A549 (cell line): ENCODE results near the gene CCND1. TPM values are rescaled to one million over a fixed set of nuclear protein-coding genes. Genes with fewer than 3 reads are reported as not detected.
A peak's percentile ranks its signal among the peaks of the same experiment; 100 is the strongest.

Experiments
- ATAC-seq, 2 experiments: fragments of 200-7000 bp in 1 of 2; fragments of >200 bp in 1 of 2; cut with Nextera tagmentation in 1 of 2; cut with Tn5 transposase in 1 of 2; 3 replicates each; pipeline versions ENCODE4 v1.8.0 to v1.9.1; 2018 to 2020; ENCODE audit warnings: mild to moderate bottlenecking in 1 of 2, moderate library complexity in 1 of 2
- CTCF ChIA-PET: fragments of 300-600 bp; sonication (Branson Sonifier 250); formaldehyde crosslinking; extraction: SDS; loops from one replicate; lab custom pipeline; 2021; ENCODE audit warnings: antibody characterized with exemption, inconsistent platforms; lab: Yijun Ruan, JAX
- POLR2A ChIA-PET: fragments of 350-600 bp; formaldehyde crosslinking; extraction: SDS; loops from one replicate; lab custom pipeline; 2021; ENCODE audit warnings: antibody characterized with exemption, inconsistent platforms; lab: Yijun Ruan, JAX
- DNase-seq, 2 experiments: peaks; one replicate each; pipeline versions ENCODE4 v3.0.0 to v3.0.0-alpha.2; 2011 to 2016; ENCODE audit warnings: low read depth in 1 of 2, low spot score in 1 of 2
- FAIRE-seq: peaks from 2 replicates; lab custom pipeline; 2011; peaks lifted over from hg19 to GRCh38; lab: Jason Lieb, UNC
- H3K27ac ChIP-seq, 2 experiments: fragments of >200 bp; sonication (Bioruptor Twin); formaldehyde crosslinking; 3 replicates each; pipeline ENCODE4 v1.5.1; 2016 to 2017
- H3K4me1 ChIP-seq: fragments of >200 bp; sonication (Bioruptor Twin); formaldehyde crosslinking; 3 replicates; pipeline ENCODE4 v1.6.1; 2016
- H3K4me2 ChIP-seq: fragments of >200 bp; sonication (Bioruptor Twin); formaldehyde crosslinking; 3 replicates; pipeline ENCODE4 v1.6.1; 2016
- H3K4me3 ChIP-seq: fragments of >200 bp; sonication (Bioruptor Twin); formaldehyde crosslinking; 3 replicates; pipeline ENCODE4 v1.5.1; 2016
- H3K9me3 ChIP-seq: fragments of >200 bp; sonication (Bioruptor Twin); formaldehyde crosslinking; 3 replicates; pipeline ENCODE4 v1.6.1; 2016
- BCL3 ChIP-seq: fragments of >200 bp; sonication (Bioruptor Twin); formaldehyde crosslinking; IDR thresholded peaks from 3 replicates; pipeline ENCODE4 v1.6.1; 2016
- CEBPB ChIP-seq, 2 experiments: fragments of >200 bp in 1 of 2; sonication (Bioruptor Twin) in 1 of 2; formaldehyde crosslinking in 1 of 2; IDR thresholded peaks; 2 replicates each; pipeline ENCODE4 v1.6.1; 2012 to 2016
- CHD4 ChIP-seq: fragments of 200-600 bp; sonication (generic); IDR thresholded peaks from 2 replicates; pipeline ENCODE4 v1.6.1; 2016; ENCODE audit warnings: antibody characterized with exemption, mild to moderate bottlenecking, borderline replicate concordance
- EHF ChIP-seq: fragments of 250-450 bp; sonication (Bioruptor Pico); IDR thresholded peaks from 2 replicates; pipeline ENCODE4 v1.5.0; 2020; ENCODE audit warnings: mild to moderate bottlenecking
- EHMT2 ChIP-seq: fragments of 200-600 bp; sonication (generic); IDR thresholded peaks from 2 replicates; pipeline ENCODE4 v1.6.1; 2016; ENCODE audit warnings: antibody characterized with exemption, low read depth, mild to moderate bottlenecking, moderate library complexity
- ESRRA ChIP-seq: fragments of 150-350 bp; IDR thresholded peaks from 2 replicates; pipeline ENCODE4 v1.6.1; 2014; ENCODE audit warnings: mild to moderate bottlenecking, low read length, borderline replicate concordance
- FOSB ChIP-seq: fragments of 250-450 bp; sonication (Bioruptor Pico); IDR thresholded peaks from 2 replicates; pipeline ENCODE4 v1.5.0; 2020; ENCODE audit warnings: mild to moderate bottlenecking, moderate library complexity
- GATA3 ChIP-seq: IDR thresholded peaks from 2 replicates; pipeline ENCODE4 v1.6.1; 2012; ENCODE audit warnings: borderline replicate concordance
- HOXB5 ChIP-seq: fragments of 250-450 bp; sonication (Bioruptor Pico); IDR thresholded peaks from 2 replicates; pipeline ENCODE4 v1.5.0; 2020; ENCODE audit warnings: mild to moderate bottlenecking, moderate library complexity
- JUN ChIP-seq, 2 experiments: fragments of >200 bp; sonication (Bioruptor Twin); formaldehyde crosslinking; IDR thresholded peaks; 2 replicates in 1 of 2; 3 replicates in 1 of 2; pipeline ENCODE4 v1.6.1; 2016 to 2017
- MAFK ChIP-seq: fragments of 450-650 bp; IDR thresholded peaks from 2 replicates; pipeline ENCODE4 v1.6.1; 2014; ENCODE audit not compliant: partially characterized antibody
- MYC ChIP-seq: IDR thresholded peaks from 2 replicates; pipeline ENCODE4 v1.6.1; 2012; ENCODE audit warnings: mild to moderate bottlenecking, inconsistent platforms, low read length, improper control_type of control experiment, borderline replicate concordance
- NFE2L2 ChIP-seq: fragments of 150-350 bp; conservative IDR thresholded peaks from 2 replicates; pipeline ENCODE4 v1.6.1; 2014; ENCODE audit warnings: low read length
- NPAS2 ChIP-seq: fragments of 250-450 bp; sonication (Bioruptor Pico); IDR thresholded peaks from 2 replicates; pipeline ENCODE4 v1.8.0; 2022; ENCODE audit warnings: mild to moderate bottlenecking, moderate library complexity, borderline replicate concordance
- POLR2A ChIP-seq: IDR thresholded peaks from 2 replicates; pipeline ENCODE4 v1.6.1; 2012; ENCODE audit warnings: mild to moderate bottlenecking, low read length
- RAD21 ChIP-seq, 2 experiments: fragments of >200 bp in 1 of 2; sonication (Bioruptor Twin) in 1 of 2; formaldehyde crosslinking in 1 of 2; IDR thresholded peaks in 1 of 2; conservative IDR thresholded peaks in 1 of 2; 2 replicates in 1 of 2; 3 replicates in 1 of 2; pipeline ENCODE4 v1.6.1; 2012 to 2018; ENCODE audit warnings: inconsistent platforms in 1 of 2
- RARB ChIP-seq: fragments of 250-450 bp; sonication (Bioruptor Pico); IDR thresholded peaks from 2 replicates; pipeline ENCODE4 v1.8.0; 2021; ENCODE audit warnings: mild to moderate bottlenecking, moderate library complexity
- SMC3 ChIP-seq: fragments of >200 bp; sonication (Bioruptor Twin); formaldehyde crosslinking; IDR thresholded peaks from 3 replicates; pipeline ENCODE4 v1.6.1; 2018; ENCODE audit warnings: inconsistent platforms
- SREBF2 ChIP-seq: fragments of 450-650 bp; IDR thresholded peaks from 2 replicates; pipeline ENCODE4 v1.6.1; 2014; ENCODE audit warnings: mild to moderate bottlenecking, moderate library complexity
- TP53 ChIP-seq: fragments of 250-450 bp; sonication (Bioruptor Pico); IDR thresholded peaks from 2 replicates; pipeline ENCODE4 v1.5.0; 2021; ENCODE audit warnings: mild to moderate bottlenecking, moderate library complexity
- ZC3H11A ChIP-seq: fragments of 450-650 bp; IDR thresholded peaks from 2 replicates; pipeline ENCODE4 v1.6.1; 2014; ENCODE audit warnings: antibody characterized with exemption, mild to moderate bottlenecking
- ZFP36 ChIP-seq: fragments of 450-650 bp; IDR thresholded peaks from 2 replicates; pipeline ENCODE4 v1.6.1; 2014; ENCODE audit warnings: borderline replicate concordance; ENCODE audit not compliant: partially characterized antibody
- ZNF302 ChIP-seq: fragments of 250-450 bp; sonication (Bioruptor Pico); IDR thresholded peaks from 2 replicates; pipeline ENCODE4 v1.9.0; 2021; ENCODE audit warnings: inconsistent platforms, mild to moderate bottlenecking, moderate library complexity
- ZSCAN20 ChIP-seq: fragments of 250-450 bp; sonication (Bioruptor Pico); IDR thresholded peaks from 2 replicates; pipeline ENCODE4 v1.8.0; 2022; ENCODE audit warnings: mild to moderate bottlenecking, moderate library complexity
- WGBS: methylation state at CpG from one replicate; pipeline ENCODE4 v1.1.6; 2017; ENCODE audit errors: missing lambda C conversion rate; 5-methylcytosine and 5-hydroxymethylcytosine counted together
- polyA plus RNA-seq, 4 experiments: library from polyadenylated mRNA; depleted of rRNA in 3 of 4; stranded (reverse); fragments of >200 nt; fragmentation: RNase III in 1 of 4; extraction: RNeasy Plus Mini Kit Qiagen cat#74134 plus additional on column Dnase treatment in 1 of 4; gene quantifications; 2 replicates in 3 of 4; 3 replicates in 1 of 4; pipeline ENCODE4 v1.2.3, GENCODE V29; 2011 to 2017
- TF ChIP-seq, protein P1 (sequence below): fragments of 250-450 bp; sonication (Bioruptor Pico); IDR thresholded peaks from 2 replicates; pipeline ENCODE4 v1.5.0; 2021; ENCODE audit warnings: mild to moderate bottlenecking, moderate library complexity, borderline replicate concordance
- TF ChIP-seq, protein P2 (sequence below): fragments of >200 bp; sonication (Bioruptor Twin); formaldehyde crosslinking; IDR thresholded peaks from 3 replicates; pipeline ENCODE4 v1.5.1; 2016
- TF ChIP-seq, protein P3 (sequence below): fragments of >200 bp; sonication (Bioruptor Twin); formaldehyde crosslinking; IDR thresholded peaks from 2 replicates; pipeline ENCODE4 v1.6.1; 2016

CCND1 gene
- polyA plus RNA-seq, 2 of the 4 experiments (the other 2 are of a cell fraction), result 131 to 136 TPM

- Histone ChIP-seq H3K27ac (no peak overlapping the region), H3K4me2 (no peak overlapping the region), H3K4me3 (no peak overlapping the region)
- no peak for ATAC-seq
- TF ChIP-seq RAD21 (conservative IDR thresholded peaks at IDR 0.05 in 1 of 2, IDR thresholded peaks at IDR 0.05 in 1 of 2), result no peak
- no peak for TF ChIP-seq MAFK
- TF ChIP-seq ZNF302, result no peak
- TF ChIP-seq EHF (CRISPR knock-in tag), result no peak
- TF ChIP-seq, protein P1, sequence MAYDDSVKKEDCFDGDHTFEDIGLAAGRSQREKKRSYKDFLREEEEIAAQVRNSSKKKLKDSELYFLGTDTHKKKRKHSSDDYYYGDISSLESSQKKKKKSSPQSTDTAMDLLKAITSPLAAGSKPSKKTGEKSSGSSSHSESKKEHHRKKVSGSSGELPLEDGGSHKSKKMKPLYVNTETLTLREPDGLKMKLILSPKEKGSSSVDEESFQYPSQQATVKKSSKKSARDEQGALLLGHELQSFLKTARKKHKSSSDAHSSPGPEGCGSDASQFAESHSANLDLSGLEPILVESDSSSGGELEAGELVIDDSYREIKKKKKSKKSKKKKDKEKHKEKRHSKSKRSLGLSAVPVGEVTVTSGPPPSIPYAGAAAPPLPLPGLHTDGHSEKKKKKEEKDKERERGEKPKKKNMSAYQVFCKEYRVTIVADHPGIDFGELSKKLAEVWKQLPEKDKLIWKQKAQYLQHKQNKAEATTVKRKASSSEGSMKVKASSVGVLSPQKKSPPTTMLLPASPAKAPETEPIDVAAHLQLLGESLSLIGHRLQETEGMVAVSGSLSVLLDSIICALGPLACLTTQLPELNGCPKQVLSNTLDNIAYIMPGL (CRISPR knock-in tag), result no peak
- TF ChIP-seq, protein P2, sequence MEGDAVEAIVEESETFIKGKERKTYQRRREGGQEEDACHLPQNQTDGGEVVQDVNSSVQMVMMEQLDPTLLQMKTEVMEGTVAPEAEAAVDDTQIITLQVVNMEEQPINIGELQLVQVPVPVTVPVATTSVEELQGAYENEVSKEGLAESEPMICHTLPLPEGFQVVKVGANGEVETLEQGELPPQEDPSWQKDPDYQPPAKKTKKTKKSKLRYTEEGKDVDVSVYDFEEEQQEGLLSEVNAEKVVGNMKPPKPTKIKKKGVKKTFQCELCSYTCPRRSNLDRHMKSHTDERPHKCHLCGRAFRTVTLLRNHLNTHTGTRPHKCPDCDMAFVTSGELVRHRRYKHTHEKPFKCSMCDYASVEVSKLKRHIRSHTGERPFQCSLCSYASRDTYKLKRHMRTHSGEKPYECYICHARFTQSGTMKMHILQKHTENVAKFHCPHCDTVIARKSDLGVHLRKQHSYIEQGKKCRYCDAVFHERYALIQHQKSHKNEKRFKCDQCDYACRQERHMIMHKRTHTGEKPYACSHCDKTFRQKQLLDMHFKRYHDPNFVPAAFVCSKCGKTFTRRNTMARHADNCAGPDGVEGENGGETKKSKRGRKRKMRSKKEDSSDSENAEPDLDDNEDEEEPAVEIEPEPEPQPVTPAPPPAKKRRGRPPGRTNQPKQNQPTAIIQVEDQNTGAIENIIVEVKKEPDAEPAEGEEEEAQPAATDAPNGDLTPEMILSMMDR, result no peak
- TF ChIP-seq SREBF2, result no peak
- no peak for TF ChIP-seq ZSCAN20
- no peak for TF ChIP-seq NFE2L2
- TF ChIP-seq, all 56 proteins: peak for 0
- ChIA-PET POLR2A (no interaction called here), CTCF (interaction anchor here (1.1 to 2.0 kb wide), 4 partner anchors 11 to 494 kb away, joined by 3 to 7 read pairs (median 4); no protein-coding TSS in a partner anchor)
- DNase-seq, result no peak
- no peak for FAIRE-seq
- Histone ChIP-seq H3K4me1 (peaks cover 14% of the 10 kb centered on the region), H3K9me3 (no peaks in the 10 kb centered on the region)
- WGBS, result 93% methylated on average over 34 of the region's 35 CpGs
Observed at GRCh38 chr11:69702239-69702691, 61.3 kb downstream of the CCND1 start.

DNA sequence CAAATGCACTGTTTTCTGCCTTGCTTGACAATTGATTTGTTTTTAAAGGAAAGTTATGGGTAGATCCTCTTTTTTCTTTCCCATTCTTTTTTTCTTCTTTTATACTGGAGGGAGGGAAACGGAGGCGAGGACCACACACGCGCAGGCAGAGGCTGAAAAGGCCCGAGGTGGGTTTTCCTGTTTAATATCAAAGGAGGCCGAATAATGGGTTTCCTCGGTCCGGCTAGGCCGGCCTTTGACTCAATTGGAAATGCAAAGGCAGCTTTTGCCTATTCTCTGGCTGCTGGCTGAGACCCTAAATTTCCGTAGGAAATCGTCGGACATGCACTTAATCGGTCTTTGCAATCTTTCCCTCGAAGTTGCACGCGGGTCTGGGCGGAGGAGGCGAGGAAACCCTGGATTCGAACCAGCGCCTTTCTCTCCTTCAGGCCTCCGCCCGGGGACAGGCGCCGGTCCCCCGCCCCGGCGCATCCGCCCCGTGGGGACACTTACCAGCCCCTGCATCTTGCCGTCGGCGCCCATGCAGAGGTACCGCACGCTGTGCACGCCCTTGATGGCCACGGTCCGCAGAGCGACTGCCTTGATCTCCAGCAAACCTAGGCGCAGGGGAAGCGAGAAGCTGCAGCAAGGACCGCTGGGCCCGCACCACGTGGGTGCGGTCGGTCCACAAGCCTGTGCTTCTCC is 62.0 kb downstream of the CCND1 start:
- Histone ChIP-seq H3K27ac (no peak overlapping the region), H3K4me2 (no peak overlapping the region; the same call in 2 of the 3 replicates), H3K4me3 (no peak overlapping the region), H3K9me3 (no peaks in the 10 kb centered on the region), H3K4me1 (peaks cover 14% of the 10 kb centered on the region)
- FAIRE-seq (no peak), ATAC-seq (no peak), DNase-seq (no peak)
- CTCF ChIA-PET, result interaction anchor here (1.1 to 8.3 kb wide), 5 partner anchors 12 to 207 kb away, joined by 3 to 120 read pairs (median 12); no protein-coding TSS in a partner anchor
- POLR2A ChIA-PET, result no interaction called here
- WGBS, result 93% methylated on average over 44 of the region's 45 CpGs
- TF ChIP-seq ESRRA (no peak), RARB (CRISPR knock-in tag) (no peak), NFE2L2 (no peak), POLR2A (no peak), MYC (no peak), CHD4 (no peak), HOXB5 (CRISPR knock-in tag) (no peak), CEBPB (IDR thresholded peaks at IDR 0.05) (no peak), NPAS2 (no peak), EHMT2 (no peak)
- TF ChIP-seq, protein P3, sequence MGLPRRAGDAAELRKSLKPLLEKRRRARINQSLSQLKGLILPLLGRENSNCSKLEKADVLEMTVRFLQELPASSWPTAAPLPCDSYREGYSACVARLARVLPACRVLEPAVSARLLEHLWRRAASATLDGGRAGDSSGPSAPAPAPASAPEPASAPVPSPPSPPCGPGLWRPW, result no peak

DNA sequence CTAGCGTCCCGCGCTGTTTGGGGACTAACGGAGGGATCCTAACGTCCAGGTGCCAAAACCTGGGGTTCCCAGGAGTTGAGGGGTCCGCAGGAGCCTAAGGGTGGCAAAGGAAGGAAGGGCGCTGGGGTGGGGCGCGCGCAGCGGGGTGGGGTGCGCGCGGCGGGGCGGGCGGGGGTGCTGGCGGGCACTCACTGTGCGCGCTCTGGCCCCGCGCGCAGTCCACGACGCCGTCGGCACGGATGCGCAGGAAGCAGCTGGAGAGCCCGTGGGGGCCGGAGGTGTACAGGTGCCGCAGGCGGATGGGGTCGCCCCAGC is 62.5 kb downstream of the CCND1 start:
- no peaks in the 10 kb centered on the region for H3K9me3 ChIP-seq
- ATAC-seq (no peak), FAIRE-seq (no peak), DNase-seq (no peak)
- WGBS, result 87% methylated on average over 20 of the region's 34 CpGs
- peak overlapping the region; percentile 58 to 79; a peak in 4 of 6 replicates for H3K27ac ChIP-seq
- ChIA-PET CTCF (interaction anchor here (1.1 to 8.3 kb wide), 8 partner anchors 12 to 206 kb away, joined by 3 to 120 read pairs (median 10); no protein-coding TSS in a partner anchor), POLR2A (no interaction called here)
- H3K4me3 ChIP-seq, result peak overlapping the region; percentile 52; the same call in 2 of the 3 replicates
- peaks cover 14% of the 10 kb centered on the region for H3K4me1 ChIP-seq
- peak overlapping the region; percentile 98 for H3K4me2 ChIP-seq
- TF ChIP-seq JUN (IDR thresholded peaks at IDR 0.05), result no peak
- TF ChIP-seq FOSB (CRISPR knock-in tag), result no peak
- TF ChIP-seq ZC3H11A, result no peak
- no peak for TF ChIP-seq SMC3
- TF ChIP-seq MAFK, result no peak
- TF ChIP-seq ZFP36, result no peak
- TF ChIP-seq BCL3, result no peak
- TF ChIP-seq GATA3, result no peak
- TF ChIP-seq EHF (CRISPR knock-in tag), result no peak
- TF ChIP-seq, protein P2, result no peak
- TF ChIP-seq ZSCAN20, result no peak
- no peak for TF ChIP-seq TP53 (CRISPR knock-in tag)
- no peak for TF ChIP-seq HOXB5 (CRISPR knock-in tag)
- no peak for TF ChIP-seq EHMT2
